ENCODE measurements around the gene MIB1. TPM values are rescaled to one million over a fixed set of nuclear protein-coding genes. Genes with fewer than 3 reads are reported as not detected.

Gene MIB1
- total RNA-seq, 1 donor: 64.4 TPM

GRCh38 chr18:21826196-21826595 is 85.6 kb downstream of the MIB1 start:
- Histone ChIP-seq H3K4me3 (ENCODE audit: insufficient read depth, low read length) (no peak overlapping the region), H2AFZ (ENCODE audit: low read length) (no peak overlapping the region), H3K36me3 (ENCODE audit: insufficient read depth, low read length) (peaks cover 4% of the 10 kb centered on the region), H3K4me2 (ENCODE audit: insufficient read depth, low read length) (peak overlapping the region; percentile 26), H3K4me1 (ENCODE audit: insufficient read depth, low read length) (peaks cover 9% of the 10 kb centered on the region), H3K9me3 (ENCODE audit: low read depth, low read length) (no peaks in the 10 kb centered on the region), H3K79me2 (ENCODE audit: insufficient read depth, low read length) (no peaks in the 10 kb centered on the region), H4K20me1 (ENCODE audit: insufficient read depth, low read length) (no peaks in the 10 kb centered on the region), H3K27me3 (ENCODE audit: insufficient read depth, low read length) (no peaks in the 10 kb centered on the region), H3K27ac (ENCODE audit: low read depth, low read length) (peak overlapping the region; percentile 50)
- TF ChIP-seq, protein P1, sequence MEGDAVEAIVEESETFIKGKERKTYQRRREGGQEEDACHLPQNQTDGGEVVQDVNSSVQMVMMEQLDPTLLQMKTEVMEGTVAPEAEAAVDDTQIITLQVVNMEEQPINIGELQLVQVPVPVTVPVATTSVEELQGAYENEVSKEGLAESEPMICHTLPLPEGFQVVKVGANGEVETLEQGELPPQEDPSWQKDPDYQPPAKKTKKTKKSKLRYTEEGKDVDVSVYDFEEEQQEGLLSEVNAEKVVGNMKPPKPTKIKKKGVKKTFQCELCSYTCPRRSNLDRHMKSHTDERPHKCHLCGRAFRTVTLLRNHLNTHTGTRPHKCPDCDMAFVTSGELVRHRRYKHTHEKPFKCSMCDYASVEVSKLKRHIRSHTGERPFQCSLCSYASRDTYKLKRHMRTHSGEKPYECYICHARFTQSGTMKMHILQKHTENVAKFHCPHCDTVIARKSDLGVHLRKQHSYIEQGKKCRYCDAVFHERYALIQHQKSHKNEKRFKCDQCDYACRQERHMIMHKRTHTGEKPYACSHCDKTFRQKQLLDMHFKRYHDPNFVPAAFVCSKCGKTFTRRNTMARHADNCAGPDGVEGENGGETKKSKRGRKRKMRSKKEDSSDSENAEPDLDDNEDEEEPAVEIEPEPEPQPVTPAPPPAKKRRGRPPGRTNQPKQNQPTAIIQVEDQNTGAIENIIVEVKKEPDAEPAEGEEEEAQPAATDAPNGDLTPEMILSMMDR (IDR thresholded peaks at IDR 0.05; ENCODE audit: extremely low read depth, low read depth, low read length): no peak
- peak; percentile 4 for DNase-seq (ENCODE audit: insufficient read length, low spot score, missing footprints)

DNA sequence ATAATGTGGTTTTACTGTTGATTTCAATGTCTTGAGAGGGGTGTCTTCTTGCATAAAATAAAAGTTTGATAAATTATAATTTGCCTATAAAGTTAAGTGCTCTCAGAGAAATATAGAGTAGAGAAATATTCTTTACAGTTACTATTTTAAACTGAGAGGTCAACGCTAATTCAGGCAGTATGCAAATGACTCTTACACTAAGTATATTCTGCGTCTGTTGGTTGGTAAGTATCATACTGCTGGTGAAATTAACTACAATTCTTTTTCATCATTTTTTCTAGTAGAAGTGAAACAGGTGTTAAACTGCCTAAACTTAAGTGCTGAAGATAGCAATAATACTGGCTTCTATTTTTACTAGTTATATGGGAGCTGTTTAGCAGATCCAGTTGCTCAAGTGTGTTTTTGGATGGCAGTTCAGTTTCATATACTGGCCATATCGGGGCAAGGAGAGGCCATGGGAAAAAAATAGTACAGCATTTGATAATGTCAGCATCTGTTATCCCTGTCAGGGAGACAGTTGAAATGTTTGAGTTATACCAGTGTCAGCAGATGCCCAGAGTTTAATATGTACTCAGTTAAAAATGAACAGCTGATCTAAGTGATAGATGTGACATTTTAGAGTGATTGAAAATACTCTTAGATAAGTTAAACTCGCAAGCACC is 86.2 kb downstream of the MIB1 start:
- Histone ChIP-seq H3K9me3 (ENCODE audit: low read depth, low read length) (no peaks in the 10 kb centered on the region), H3K4me1 (ENCODE audit: insufficient read depth, low read length) (peaks cover 9% of the 10 kb centered on the region), H3K4me3 (ENCODE audit: insufficient read depth, low read length) (no peak overlapping the region), H3K27ac (ENCODE audit: low read depth, low read length) (peak overlapping the region; percentile 50), H2AFZ (ENCODE audit: low read length) (no peak overlapping the region), H4K20me1 (ENCODE audit: insufficient read depth, low read length) (no peaks in the 10 kb centered on the region), H3K36me3 (ENCODE audit: insufficient read depth, low read length) (peaks cover 4% of the 10 kb centered on the region), H3K79me2 (ENCODE audit: insufficient read depth, low read length) (no peaks in the 10 kb centered on the region), H3K4me2 (ENCODE audit: insufficient read depth, low read length) (no peak overlapping the region), H3K27me3 (ENCODE audit: insufficient read depth, low read length) (no peaks in the 10 kb centered on the region)
- no peak for DNase-seq (ENCODE audit: insufficient read length, low spot score, missing footprints)
- TF ChIP-seq, protein P1 (IDR thresholded peaks at IDR 0.05; ENCODE audit: extremely low read depth, low read depth, low read length): no peak

GRCh38 chr18:21830532-21830931 is 89.9 kb downstream of the MIB1 start:
- Histone ChIP-seq H3K9me3 (ENCODE audit: low read depth, low read length) (no peaks in the 10 kb centered on the region), H3K27ac (ENCODE audit: low read depth, low read length) (no peak overlapping the region), H3K36me3 (ENCODE audit: insufficient read depth, low read length) (no peaks in the 10 kb centered on the region), H3K79me2 (ENCODE audit: insufficient read depth, low read length) (no peaks in the 10 kb centered on the region), H4K20me1 (ENCODE audit: insufficient read depth, low read length) (no peaks in the 10 kb centered on the region), H3K4me3 (ENCODE audit: insufficient read depth, low read length) (no peak overlapping the region), H2AFZ (ENCODE audit: low read length) (no peak overlapping the region), H3K4me2 (ENCODE audit: insufficient read depth, low read length) (no peak overlapping the region), H3K4me1 (ENCODE audit: insufficient read depth, low read length) (peaks cover 7% of the 10 kb centered on the region), H3K27me3 (ENCODE audit: insufficient read depth, low read length) (no peaks in the 10 kb centered on the region)
- TF ChIP-seq, protein P1 (IDR thresholded peaks at IDR 0.05; ENCODE audit: extremely low read depth, low read depth, low read length): no peak
- DNase-seq (ENCODE audit: insufficient read length, low spot score, missing footprints): no peak

DNA sequence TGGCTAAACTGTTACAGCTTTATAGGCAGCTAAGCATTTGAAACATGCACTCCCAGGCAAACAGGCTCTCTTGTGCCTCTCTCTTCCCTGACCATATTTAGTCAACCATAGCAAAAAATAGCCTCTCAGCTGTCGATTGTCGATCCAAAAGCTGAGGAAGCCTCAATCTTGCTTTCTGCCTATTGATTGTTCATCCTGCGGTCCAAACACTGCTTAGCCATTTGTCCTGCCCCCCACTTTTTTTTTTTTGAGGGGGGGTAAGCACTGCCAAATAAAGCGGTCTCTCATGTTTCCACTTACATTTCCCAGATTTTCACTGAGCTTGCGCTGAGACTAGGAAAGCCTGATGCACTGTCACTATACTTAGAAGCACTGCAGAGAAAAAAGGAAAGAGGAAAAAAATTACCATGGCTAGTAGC is 90.8 kb downstream of the MIB1 start:
- Histone ChIP-seq H3K36me3 (ENCODE audit: insufficient read depth, low read length) (no peaks in the 10 kb centered on the region), H2AFZ (ENCODE audit: low read length) (no peak overlapping the region), H4K20me1 (ENCODE audit: insufficient read depth, low read length) (no peaks in the 10 kb centered on the region), H3K4me3 (ENCODE audit: insufficient read depth, low read length) (no peak overlapping the region), H3K27me3 (ENCODE audit: insufficient read depth, low read length) (no peaks in the 10 kb centered on the region), H3K27ac (ENCODE audit: low read depth, low read length) (no peak overlapping the region), H3K9me3 (ENCODE audit: low read depth, low read length) (no peaks in the 10 kb centered on the region), H3K4me1 (ENCODE audit: insufficient read depth, low read length) (no peaks in the 10 kb centered on the region), H3K4me2 (ENCODE audit: insufficient read depth, low read length) (peak overlapping the region; percentile 26), H3K79me2 (ENCODE audit: insufficient read depth, low read length) (no peaks in the 10 kb centered on the region)
- TF ChIP-seq, protein P1 (IDR thresholded peaks at IDR 0.05; ENCODE audit: extremely low read depth, low read depth, low read length): no peak
- DNase-seq (ENCODE audit: insufficient read length, low spot score, missing footprints): no peak
